Islet precursor cell (in vitro differentiated cells): ENCODE data around the gene PPP1R7.
A peak's percentile ranks its signal among the peaks of the same experiment; 100 is the strongest.

Source experiments
- DNase-seq: peaks from one replicate; pipeline ENCODE4 v3.0.0-alpha.2; 2018

Gene PPP1R7

DNA sequence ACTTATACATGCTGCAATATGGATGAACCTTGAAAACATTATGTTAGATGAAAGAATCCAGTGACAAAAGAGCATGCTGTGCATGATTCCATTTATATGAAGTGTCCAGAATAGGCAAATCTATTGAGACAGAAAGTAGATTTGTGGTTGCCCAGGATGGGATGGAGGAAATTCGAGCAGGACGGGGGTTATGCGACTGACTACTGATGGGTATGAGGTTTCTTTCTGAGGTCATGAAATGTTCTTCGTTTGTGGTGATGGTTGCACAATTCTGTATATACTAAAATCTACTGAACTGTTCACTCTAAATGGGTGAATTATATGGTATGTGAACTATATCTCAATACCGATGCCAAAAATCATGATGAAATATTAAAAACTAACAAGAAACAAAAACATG, 29.3 kb upstream of the PPP1R7 start:
- DNase-seq = no peak

DNA sequence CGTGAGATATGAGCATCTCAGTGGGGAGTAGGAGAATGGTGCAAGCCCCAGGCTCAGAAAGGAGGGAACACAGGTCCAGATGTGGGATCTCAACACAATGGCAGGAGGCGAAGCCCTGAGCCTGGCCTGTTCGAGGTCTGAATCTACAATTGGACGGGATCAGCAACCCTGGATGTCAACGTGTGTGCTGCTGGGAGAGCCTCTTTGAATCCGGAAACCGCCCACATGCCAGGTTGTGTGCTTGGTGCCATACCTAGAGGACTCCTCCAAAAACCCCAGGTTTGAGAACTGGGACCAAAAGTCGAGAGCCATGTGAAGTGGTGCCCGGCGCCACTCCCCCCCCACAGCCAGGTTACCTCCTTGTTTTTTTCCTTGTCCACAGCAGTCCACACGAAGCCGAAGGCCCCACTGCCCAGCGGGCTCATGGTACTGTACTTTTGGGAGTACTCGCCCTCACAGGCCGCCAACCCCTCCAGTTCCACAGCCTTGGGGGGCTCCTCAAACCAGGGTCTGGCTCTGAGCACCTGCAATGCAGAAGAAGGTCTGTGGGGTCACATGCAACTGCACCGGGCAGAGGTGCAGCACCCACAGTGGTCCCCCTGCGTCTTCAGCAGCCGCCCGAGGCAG, 27.8 kb upstream of the PPP1R7 start:
- DNase-seq = peak; percentile 29

DNA sequence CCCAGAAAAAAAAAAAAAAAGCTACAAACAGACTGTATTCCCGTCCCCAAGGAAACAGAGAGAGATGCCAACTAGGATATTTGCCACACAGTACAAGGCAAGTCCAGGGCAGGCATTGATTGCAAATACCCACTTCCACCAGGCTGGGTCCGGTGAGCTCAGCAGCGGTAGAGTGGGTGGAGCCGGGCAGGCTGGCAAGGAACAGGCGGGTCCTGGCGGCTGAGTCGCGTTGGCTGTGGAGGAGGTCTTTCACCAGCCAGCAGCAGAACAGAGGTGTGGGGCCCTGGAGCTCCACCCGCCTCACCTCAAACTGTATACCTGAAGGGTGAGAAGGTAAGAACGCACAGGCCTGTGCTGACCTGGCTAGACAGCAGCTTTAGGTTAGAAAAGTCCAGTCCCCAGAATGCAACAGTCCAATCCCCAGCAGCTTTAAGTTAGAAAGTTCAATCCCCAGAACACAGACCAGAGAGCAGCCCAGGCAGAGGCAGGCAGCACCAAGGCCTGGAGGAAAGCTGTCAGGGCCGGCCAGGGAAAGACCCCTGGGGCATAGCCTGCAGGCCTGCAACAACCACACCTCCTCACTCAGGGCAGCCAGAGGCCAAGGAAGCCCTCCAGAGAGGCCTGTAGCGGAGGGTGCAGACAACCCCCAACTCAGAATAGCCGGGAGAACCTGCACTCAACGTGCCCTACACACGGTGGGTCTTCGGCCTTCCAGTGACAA, 26.3 kb upstream of the PPP1R7 start:
- DNase-seq = no peak

DNA sequence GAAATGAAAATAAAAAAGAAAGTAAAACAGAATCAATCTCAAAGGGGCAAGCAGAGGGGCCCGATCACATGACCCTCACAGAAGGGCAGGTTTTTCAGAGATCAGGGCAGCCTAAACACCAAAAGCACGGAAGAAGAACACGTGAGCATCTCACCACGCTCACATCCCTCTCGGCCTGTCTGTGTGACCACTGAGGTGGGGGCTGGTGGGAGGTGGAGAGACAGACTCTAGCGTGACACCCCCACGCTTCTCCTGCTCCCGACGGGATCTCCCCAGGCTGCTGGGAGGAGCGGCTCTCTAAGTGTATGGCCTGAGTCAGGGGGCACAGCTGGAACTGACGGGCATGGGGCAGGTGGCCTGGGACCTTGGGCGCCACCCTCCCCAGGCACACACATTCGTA, 24.6 kb upstream of the PPP1R7 start:
- no peak for DNase-seq

DNA sequence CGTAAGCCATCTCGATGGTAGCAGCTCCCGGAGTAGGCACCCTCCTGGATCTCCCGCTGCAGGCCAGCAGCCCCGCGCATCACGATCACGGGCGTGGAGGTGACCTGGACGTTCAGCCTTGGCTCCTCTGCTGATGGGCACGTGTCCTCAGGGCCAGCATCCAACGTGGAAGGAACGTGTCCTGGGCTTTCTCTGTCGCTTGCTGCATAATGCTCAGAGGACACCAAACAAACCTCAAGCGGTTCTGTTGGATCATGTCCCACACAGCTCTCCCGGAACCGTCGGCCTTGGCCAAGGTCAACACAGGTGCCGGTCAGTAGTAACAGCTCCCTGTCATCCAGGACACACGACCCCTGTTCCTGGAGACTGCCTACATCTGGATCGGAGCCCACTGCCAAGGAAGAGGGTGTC, 24.1 kb upstream of the PPP1R7 start:
- no peak for DNase-seq

DNA sequence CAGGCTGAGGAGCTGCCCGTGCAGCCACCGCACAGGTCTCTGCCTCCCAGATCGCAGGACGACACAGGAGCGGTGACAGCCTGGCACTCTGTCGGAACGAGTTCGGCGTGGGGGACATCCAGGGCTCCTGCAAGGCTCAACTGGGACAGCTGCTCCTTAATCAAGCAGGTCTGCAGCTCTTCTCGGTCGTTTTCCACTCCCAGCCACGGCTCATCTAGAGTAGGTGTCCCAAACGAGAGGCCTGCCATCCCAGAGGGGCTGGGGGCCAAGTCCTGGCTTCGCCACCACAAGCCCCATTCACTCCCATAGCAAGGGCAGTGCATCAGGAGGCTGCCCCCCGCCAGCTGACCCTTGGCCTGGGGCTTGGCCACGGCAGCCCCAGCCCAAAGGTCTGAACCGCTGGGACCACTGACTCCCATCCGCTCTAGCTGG, 23.5 kb upstream of the PPP1R7 start:
- no peak for DNase-seq

DNA sequence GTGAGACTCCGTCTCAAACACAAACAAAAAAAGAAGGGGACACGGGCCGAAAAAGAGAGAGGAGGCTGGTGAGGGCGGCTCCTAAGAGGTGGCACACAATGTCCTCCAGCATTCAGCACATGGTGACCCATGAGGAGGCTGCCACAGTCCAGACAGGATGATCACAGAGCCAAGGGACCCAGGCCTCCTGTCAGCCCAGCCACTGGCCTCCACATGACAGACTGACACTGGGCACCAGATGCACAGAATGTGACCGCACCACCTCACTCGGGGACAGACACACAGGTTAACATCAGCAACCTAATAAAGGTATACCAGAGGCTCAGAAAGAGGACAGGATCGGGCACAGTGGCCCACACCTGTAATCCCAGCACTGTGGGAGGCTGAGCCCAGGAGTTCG, 22.0 kb upstream of the PPP1R7 start:
- DNase-seq = no peak

DNA sequence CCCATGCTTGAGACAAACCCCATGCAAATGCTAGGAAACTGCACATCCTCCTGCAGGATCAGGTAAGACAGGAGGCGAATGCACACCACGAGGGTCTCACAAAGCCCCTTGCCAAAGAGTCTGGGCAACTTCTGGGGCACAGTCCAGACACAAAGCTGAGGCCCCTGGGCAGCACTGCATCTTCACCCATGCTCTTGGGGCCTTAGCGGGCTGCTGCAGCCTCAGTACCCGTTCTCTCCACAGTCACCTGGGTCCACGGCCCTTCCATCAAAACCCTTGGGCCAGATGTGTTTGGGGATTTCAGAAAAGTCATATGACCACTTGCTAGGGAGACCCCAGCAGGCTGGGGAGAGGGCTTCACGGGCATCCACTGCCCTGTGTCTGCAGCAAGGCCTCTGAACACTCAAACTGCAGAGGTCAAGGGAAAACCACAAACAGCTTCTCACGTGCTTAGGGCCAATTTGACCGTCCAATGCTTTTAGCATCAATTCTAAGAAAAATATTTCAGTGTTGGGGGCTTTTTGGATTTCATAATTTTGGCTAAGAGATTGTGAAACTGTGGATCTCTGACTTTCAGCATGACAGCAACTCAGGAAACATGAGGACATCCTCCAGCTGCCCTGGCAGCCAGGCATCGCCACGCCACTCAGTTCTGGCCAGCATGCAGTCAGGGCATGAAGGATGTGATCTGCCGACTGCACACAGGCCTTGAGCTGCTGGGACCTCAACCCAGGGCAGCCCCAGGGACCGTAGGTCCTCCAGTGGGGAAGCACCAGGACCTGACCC, 21.0 kb upstream of the PPP1R7 start:
- DNase-seq = no peak

DNA sequence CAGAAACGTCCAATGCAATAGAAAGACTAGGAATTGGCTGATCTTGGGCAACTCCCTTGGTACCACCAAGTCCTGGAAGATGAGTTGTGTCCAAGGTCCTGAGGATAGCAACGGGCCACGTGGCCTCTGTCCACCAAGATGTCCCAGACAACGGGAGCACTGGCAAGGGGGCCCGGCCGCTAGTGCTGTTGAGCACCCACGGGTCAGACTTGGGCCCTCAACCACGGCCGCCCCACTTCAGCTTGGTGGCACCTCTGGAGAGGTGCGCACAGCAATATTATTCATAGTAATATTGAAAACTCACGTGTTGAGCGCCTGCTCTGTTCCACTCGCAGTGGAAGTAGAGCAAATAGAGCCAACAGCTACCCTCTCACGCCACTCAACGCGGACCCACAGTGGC, 20.0 kb upstream of the PPP1R7 start:
- no peak for DNase-seq

DNA sequence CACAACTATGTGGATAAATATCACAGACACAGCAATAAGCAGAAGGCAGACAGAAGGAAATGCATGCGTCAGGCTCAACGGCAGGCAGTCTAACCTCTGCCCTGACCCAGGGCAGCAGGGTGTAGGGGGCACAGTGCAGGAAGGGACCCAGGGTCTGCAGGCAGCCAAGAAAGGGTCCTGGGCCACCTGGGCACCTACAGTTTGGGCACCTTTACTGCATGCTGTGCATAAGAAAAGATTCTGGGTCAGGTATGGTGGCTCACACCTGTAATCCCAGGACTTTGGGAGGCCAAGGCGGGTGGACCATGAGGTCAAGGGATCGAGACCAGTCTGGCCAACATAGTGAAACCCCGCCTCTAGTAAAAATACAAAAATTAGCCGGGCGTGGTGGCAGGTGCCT, 18.7 kb upstream of the PPP1R7 start:
- no peak for DNase-seq

DNA sequence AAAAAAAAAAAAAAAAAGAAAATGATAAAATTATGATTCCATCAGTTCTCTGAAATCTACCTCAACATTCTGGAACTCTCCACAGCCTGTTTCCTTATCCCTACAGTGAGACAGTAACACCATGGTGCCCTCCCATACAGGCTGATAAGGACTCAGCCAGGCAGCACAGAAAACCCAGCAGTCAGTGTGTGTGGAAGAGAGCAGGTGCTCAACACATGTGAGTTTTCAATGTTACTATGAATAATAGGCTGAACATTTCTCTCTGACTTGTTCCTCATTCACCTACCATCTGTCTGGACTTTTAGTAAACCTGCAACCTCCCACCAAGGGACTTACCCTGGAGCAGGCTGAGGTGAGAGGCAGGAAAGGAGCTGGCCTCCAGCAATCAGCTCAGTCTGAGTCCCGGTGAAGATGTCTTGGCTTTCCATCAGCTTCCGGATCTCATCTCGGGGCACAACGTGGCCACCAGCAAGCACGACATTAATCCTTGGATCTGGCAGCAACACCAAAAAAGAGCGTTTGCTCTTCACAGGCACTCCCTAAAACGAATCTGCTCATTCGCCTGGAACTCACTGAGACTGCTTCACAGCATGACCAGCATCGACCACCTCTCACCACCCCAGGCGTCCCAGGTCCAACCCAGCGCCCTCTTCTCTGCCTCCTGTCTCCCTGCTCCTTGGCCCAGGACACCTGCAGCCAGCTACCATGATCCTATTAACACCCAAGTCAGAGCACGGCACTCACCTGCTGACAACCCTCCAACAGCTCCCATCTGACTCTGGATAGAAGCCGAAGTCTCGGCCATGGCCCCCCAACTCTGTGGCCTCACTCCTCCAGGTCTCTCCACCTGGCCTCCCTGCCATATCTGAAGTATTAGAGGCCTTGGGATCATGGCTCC, 17.5 kb upstream of the PPP1R7 start:
- no peak for DNase-seq

DNA sequence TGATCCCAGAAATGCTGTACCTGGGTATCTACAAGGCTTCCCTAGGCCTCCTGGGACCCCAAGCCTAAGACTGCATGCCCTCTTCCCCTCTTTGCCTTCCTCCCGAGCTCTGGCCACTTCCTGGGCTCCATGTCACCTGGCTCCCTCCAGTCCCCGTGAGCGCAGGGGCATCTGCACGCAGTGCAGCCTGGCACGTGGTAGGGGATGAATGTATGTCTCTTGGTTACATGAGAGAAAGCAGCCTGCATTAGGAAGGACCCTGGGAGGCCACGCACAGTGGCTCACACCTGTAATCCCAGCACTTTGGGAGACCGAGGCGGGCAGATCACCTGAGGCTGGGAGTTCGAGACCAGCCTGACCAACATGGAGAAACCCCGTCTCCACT, 16.8 kb upstream of the PPP1R7 start:
- no peak for DNase-seq

DNA sequence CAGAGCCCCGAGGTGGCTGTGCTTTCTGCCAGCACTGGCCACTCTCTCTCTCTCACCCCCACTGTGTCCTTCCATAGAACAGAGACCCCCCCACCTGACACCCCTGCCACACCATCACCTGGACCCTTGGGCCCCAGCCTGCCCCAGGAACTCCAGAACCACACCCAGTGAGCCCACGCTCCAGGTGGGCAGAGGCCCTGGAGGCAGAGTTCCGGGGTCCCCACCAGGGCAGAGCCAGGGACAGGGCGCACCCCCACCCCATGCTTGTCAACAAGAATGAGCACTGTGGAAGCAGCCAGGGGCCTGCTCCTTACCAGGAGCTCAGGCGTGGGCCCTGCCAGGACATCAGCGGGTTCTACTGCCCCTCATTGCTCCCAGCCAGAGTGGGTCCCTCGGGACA, 15.6 kb upstream of the PPP1R7 start:
- DNase-seq = no peak

DNA sequence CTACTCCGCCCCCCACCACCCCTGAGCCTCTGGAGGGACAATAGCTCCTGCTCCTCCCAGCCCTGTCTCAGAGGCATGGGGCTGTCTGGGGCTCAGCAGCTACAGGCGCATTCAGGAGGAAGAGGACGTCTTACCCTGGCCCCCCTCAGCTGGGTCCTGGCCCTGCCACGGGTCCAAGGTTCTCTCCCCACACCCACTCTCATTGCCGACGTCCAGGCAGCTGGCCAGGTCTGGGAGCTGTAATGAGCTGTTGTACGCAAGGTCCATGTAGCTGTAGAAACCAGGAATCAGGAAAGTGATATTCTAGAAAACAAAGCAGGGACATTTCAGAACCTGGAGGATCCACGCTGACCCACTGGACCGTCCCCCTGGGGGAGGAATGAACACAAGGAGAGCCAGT, 14.5 kb upstream of the PPP1R7 start:
- no peak for DNase-seq

DNA sequence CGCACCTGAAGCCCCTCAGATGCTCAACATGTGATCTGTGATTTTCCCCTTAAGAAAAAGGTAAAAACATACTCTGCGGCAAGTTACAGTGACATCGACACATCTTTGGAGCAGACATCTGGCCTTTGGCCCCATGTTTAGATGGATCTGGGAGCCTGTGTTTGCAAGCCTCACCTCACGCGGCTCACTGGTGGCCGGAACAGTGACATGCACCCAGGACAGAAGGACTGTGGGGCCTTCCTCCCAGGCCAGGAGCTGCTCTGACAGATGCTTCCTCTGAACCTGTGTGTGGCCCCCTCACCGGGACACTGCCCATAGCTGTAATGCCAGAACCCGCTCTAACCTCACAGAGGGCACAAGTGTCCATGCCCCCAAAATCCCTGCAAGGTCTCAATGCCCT, 14.1 kb upstream of the PPP1R7 start:
- DNase-seq = no peak

DNA sequence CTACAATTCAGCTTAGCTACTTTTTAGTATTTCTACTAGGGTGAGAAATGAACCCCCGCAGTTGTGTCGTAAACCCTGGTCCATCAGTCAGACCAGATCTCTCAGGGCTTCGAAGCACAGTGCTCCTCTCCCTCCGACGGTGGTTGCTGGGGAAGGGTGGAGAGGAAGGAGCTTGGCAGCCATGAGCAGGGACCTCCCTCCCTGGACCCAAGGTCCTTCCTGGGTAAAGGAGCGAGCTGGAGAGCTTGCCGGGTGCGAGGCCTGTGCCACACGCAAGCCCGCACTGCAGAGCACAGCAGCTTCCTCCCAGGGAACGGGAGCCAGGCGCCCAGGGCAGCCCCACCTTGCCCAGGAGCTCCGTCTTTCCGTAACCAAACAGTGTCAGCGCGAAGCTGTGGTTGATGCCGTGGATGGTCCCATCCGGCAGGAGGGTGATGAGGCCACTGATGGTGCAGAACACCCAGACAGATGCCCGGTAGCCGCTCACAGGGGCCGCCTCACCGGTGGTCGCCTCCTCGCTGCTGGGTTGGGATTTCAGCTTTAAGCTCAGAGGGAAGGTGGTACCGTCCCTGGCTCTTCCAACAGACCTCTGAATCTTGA, 13.5 kb upstream of the PPP1R7 start:
- no peak for DNase-seq

DNA sequence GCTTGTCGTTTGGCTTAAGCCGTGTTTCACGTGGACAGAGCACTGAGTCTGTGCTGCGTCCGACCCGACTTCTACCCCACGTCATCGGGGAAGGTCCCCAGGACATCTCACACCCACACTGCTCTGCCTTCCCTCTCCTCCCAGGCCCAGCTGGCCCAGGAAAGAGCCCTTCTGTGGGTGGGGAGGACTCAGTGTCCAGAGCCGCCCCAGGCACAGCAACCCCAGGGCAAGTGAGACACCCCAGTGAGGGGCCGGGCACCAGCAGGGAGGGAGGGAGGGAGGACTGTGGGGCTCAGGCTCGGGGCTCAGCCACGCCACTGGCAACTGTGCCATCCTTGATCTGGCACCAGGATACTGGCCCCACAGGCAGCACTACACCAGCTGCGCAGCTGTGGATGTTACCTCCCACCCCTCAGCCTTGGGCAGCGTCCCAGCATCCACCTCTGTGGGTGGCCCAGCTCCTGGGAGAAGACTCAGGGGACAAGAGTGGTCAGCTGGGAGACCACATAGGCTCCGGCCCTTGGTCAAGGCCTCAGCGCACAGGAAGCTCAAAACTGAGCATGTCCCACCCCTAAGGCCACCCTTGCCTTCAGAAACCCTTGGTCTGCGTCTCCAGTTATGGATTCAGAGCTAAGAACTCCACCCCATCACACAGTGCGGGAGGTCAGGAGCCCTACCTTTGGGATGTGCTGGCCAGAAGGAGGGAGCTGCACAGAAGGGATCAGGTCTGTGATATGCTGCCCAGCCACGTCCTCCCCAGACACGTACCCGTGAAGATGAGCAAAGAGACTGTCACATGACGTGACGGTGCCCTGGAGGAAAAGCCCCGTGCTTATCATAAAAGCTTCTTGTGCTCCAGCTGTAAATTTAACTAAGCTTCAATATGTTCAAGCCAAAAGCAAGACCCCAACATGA, 12.7 kb upstream of the PPP1R7 start:
- DNase-seq = no peak

DNA sequence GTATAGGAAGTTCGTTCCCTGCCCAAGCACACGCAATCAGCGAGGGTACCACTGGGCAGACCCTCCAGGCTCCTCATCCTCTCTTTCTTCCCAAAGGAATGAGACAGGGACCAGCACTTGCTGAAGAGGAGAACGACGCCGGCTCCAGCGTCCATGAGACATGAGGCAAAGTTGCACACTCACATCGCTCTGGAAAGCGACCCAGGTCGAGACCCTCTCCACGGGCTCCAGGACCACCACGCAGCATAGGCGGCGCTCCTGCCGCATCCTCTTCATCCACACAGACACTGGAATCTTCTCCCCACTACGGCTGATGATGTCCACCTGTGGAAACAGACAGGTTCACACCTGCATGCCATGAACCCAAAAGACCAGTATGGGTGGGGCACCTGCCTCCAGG, 11.8 kb upstream of the PPP1R7 start:
- DNase-seq = no peak

DNA sequence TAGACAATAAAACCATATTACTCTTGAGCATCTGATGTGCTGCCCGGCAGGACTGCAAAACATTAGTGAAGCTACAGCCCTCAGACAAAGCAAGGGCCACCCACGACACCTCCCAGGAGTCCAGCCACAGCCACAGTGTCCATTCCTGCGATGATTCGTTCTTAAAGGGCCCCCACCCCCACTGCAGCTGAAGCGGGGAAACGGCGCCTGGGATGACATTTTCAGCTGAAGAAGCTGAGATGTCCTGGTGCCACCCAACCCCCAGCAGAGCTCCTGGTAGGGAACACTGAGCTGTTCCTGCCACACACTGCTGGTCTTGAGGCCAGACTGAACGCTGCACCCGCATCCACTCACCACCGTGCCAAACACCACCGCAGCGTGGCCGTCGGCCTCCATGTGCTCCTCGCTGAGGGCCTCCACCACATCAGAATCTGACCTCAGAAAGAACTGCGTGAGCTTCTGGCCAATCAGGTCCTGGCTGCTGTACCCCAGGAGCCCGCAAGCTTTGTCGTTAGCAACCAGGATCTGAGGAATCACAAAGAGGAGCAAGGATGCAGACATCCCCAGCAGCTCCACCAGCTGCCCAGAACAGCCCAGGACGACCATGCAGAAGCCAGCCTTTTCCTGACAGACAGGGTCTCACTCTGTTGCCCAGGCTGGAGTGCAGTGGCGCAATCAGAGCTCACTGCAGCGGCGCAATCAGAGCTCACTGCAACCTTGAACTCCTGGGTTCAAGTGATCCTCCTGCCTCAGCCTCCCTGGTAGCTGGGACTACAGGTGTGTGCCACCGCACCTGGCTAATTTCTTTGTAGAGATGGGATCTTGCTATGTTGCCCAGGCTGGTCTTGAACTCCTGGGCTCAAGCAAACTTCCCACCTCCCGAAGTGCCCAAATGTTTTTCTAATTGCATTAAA, 10.5 kb upstream of the PPP1R7 start:
- DNase-seq = no peak

DNA sequence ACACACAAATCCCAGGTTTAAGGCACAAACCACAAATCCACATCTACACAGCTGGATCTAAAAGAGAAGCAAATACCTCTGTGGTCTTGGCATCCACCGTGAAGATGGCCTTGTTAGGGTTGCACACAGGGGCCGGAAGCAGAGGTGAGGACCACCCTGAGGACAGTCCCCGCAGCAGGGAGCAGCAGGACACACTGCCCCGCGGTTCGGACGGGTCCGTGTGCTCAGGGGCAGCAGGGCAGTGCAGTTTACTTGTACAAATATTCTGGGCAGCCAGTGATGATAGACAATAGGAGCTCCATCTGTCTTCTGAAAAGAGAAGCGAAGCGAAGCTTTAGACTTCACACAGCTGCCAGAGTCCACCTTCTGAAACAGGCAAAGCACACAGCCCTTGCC, 9.8 kb upstream of the PPP1R7 start:
- no peak for DNase-seq
